ENCODE measurements around the gene PRR13.

DNA sequence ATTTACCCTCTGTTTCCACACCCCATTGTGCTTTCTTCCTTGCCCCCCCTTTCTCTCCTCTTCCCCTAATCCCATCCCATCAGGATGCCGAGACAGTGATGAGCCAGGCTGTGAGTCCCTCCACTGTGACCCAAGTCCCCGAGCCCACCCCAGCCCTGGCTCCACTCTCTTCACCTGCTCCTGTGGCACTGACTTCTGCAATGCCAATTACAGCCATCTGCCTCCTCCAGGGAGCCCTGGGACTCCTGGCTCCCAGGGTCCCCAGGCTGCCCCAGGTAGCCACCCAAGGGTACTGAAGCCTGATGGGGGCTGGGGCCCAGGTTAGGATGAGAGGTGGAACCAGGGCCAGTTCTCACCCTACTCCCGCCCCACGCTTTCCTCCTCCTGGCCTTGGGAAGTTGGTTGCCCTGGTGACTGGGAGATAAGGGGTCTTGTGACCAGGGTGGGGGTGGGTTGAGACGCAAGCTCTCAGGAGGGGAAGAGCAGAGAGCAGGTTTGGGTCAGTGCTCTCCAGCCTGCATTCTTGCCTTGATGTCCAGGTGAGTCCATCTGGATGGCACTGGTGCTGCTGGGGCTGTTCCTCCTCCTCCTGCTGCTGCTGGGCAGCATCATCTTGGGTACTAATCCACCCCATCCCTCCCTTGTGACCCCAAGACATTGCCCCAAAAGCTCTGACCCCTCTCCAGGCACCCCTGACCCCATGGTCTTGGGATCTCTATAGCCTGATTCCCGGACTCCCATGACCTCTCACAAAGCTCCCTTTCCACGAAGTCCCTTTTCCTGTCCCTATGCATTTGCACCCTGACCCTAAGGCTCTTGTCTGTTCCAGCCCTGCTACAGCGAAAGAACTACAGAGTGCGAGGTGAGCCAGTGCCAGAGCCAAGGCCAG lies 16.7 kb upstream of the PRR13 start:
- TF ChIP-seq, protein P1, sequence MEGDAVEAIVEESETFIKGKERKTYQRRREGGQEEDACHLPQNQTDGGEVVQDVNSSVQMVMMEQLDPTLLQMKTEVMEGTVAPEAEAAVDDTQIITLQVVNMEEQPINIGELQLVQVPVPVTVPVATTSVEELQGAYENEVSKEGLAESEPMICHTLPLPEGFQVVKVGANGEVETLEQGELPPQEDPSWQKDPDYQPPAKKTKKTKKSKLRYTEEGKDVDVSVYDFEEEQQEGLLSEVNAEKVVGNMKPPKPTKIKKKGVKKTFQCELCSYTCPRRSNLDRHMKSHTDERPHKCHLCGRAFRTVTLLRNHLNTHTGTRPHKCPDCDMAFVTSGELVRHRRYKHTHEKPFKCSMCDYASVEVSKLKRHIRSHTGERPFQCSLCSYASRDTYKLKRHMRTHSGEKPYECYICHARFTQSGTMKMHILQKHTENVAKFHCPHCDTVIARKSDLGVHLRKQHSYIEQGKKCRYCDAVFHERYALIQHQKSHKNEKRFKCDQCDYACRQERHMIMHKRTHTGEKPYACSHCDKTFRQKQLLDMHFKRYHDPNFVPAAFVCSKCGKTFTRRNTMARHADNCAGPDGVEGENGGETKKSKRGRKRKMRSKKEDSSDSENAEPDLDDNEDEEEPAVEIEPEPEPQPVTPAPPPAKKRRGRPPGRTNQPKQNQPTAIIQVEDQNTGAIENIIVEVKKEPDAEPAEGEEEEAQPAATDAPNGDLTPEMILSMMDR (IDR thresholded peaks at IDR 0.05): no peak
- peak in 1 of 2 donors; percentile 59 for TF ChIP-seq POLR2A (IDR thresholded peaks at IDR 0.05)

Measured in adrenal gland (tissue), 5 donors.